Activated T-helper 1 cell treated with anti-CD3 and anti-CD28 coated beads, Interleukin-12 subunit alpha, Interleukin-12 subunit beta, Interleukin-2, Interleukin-4 antibody, amounts not matched to agents 30 ng/mL and 10 ng/mL and 1 ng/mL, durations not matched to agents 14 hours and 24 hours and 36 hours (primary cell): ENCODE results near the gene VPS26A. TPM values are rescaled to one million over a fixed set of nuclear protein-coding genes. Genes with fewer than 3 reads are reported as not detected.

Experiments
- DNase-seq: peaks from one replicate; pipeline ENCODE4 v3.0.0; 2021; ENCODE audit warnings: low spot score
- H3K27ac Mint-ChIP-seq: one replicate; pipeline ENCODE4 v1.8.0; 2021; ENCODE audit warnings: mild to moderate bottlenecking, mixed read lengths
- H3K27me3 Mint-ChIP-seq: one replicate; pipeline ENCODE4 v1.8.0; 2022; ENCODE audit warnings: mild to moderate bottlenecking, moderate library complexity, mixed read lengths; ENCODE audit not compliant: insufficient read depth
- H3K36me3 Mint-ChIP-seq: one replicate; pipeline ENCODE4 v1.8.0; 2021; ENCODE audit warnings: low read depth, mixed read lengths
- H3K4me1 Mint-ChIP-seq: one replicate; pipeline ENCODE4 v1.8.0; 2021; ENCODE audit warnings: low read depth, mixed read lengths
- H3K4me3 Mint-ChIP-seq: one replicate; pipeline ENCODE4 v1.8.0; 2021; ENCODE audit warnings: mild to moderate bottlenecking, moderate library complexity, mixed read lengths
- H3K9me3 Mint-ChIP-seq: one replicate; pipeline ENCODE4 v1.8.0; 2021; ENCODE audit warnings: mixed read lengths
- intact Hi-C: fragments of 100-400 bp; cut with micrococcal nuclease; formaldehyde crosslinking; loops from one replicate; pipeline ENCODE4 v1.15.1; 2024
- total RNA-seq: library from RNA; stranded (reverse); gene quantifications from 2 replicates; pipeline ENCODE4 v1.2.3, GENCODE V29; 2022

VPS26A gene
- total RNA-seq, 1 donor from 2014 or later = 24.7 TPM

DNA sequence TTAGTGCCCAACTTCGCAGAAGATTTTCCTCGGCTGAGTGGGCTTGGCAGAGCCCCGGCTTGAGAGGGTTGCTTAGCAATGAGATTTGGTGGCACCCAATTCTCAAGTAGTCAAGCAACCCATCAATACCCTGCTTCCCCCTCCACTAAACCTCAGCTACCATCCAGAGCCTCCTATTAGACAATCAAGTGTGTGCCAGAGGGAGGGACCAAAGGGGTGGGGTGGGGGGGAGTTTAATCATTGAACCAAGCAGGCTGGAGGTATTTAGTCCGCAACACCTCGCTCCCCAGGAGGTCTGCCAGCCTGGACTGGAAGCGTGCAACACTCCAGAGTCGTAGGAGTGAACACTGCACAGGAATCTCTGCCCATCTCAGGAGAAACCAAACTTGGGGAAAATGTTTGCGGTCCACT, 96.1 kb downstream of the VPS26A start, which contains the start of gene HKDC1:
HKDC1 (plus strand) TSS at position 292 of the 411 bp plus-strand sequence; CDS start at position 396, 104 bp downstream.
- Mint-ChIP-seq H3K27ac (peak within 1 kb of the TSS; percentile 72), H3K36me3 (peaks cover 2% of the 10 kb centered on the region), H3K9me3 (peaks cover 3% of the 10 kb centered on the region), H3K27me3 (no peaks in the 10 kb centered on the region), H3K4me1 (peaks cover 54% of the 10 kb centered on the region), H3K4me3 (no peak within 1 kb of the TSS)
- intact Hi-C loops = no loop called here
- no peak for DNase-seq

DNA sequence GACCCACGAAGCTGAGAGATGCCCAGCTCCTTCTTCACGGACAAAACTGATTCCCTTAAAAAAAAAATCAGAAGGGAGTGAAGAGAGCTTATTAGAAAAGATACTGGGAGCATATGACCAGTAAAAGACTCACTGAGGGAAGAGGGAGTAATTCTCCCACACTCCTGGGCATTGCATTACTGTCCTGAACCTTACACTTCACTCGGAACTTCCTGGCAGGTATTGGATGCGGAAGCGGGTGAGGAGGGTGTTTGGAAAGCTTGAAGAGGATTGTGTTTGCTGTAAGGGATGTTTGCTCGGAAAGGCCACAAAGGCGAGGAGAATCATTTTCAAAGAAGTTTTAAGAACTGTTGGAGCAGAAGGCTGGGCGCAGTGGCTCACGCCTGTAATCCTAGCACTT, 96.5 kb downstream of the VPS26A start:
- Mint-ChIP-seq H3K4me3 (no peak overlapping the region), H3K27me3 (no peaks in the 10 kb centered on the region), H3K4me1 (peaks cover 54% of the 10 kb centered on the region), H3K27ac (peak overlapping the region; percentile 72), H3K9me3 (peaks cover under 1% of the 10 kb centered on the region), H3K36me3 (peaks cover 1% of the 10 kb centered on the region)
- intact Hi-C loops = no loop called here
- DNase-seq = no peak

Other genes with a start within 250 kb of the VPS26A start
- gene DDX50, start 222.9 kb upstream of the VPS26A start, total RNA-seq = 53.0 and 55.0 TPM in 2 replicates
- 267 and 278 TPM in 2 replicates for gene DDX21, start 168.0 kb upstream of the VPS26A start, total RNA-seq
- gene KIFBP, start 135.4 kb upstream of the VPS26A start, total RNA-seq = 16.4 and 16.9 TPM in 2 replicates
- 1,217 and 1,242 TPM in 2 replicates for gene SRGN, start 36.1 kb upstream of the VPS26A start, total RNA-seq
- 67.5 and 69.1 TPM in 2 replicates for gene SUPV3L1, start 56.1 kb downstream of the VPS26A start, total RNA-seq
- gene HKDC1, start 96.2 kb downstream of the VPS26A start, total RNA-seq = 0.05 and 0.12 TPM in 2 replicates
- gene HK1, start 154.3 kb downstream of the VPS26A start, total RNA-seq = 155 and 161 TPM in 2 replicates